SJCRH30 (cell line): ENCODE results near the gene SPPL2C. TPM values are rescaled to one million over a fixed set of nuclear protein-coding genes. Genes with fewer than 3 reads are reported as not detected.
"Not testable (repeated sequence)": the region's sequence is repeated elsewhere in the genome, so short reads cannot be mapped to it uniquely, and the experiment has no call there.

ENCODE experiments used
- DNase-seq, 2 experiments: peaks; one replicate each; pipeline ENCODE4 v3.0.0-alpha.2; 2015 to 2020
- H3K27ac ChIP-seq: fragments of 250-450 bp; sonication (Bioruptor Pico); 2 replicates; pipeline ENCODE4 v1.5.1; 2020; ENCODE audit warnings: mild to moderate bottlenecking, moderate library complexity
- H3K27me3 ChIP-seq: fragments of 250-450 bp; sonication (Bioruptor Pico); 2 replicates; pipeline ENCODE4 v1.5.1; 2020; ENCODE audit warnings: mild to moderate bottlenecking, moderate library complexity
- H3K36me3 ChIP-seq: fragments of 250-450 bp; sonication (Bioruptor Pico); 2 replicates; pipeline ENCODE4 v1.5.1; 2020; ENCODE audit warnings: mild to moderate bottlenecking, moderate library complexity
- H3K4me1 ChIP-seq: fragments of 250-450 bp; sonication (Bioruptor Pico); 2 replicates; pipeline ENCODE4 v1.5.1; 2020; ENCODE audit warnings: mild to moderate bottlenecking, moderate library complexity
- H3K4me3 ChIP-seq: fragments of 250-450 bp; sonication (Bioruptor Pico); 2 replicates; pipeline ENCODE4 v1.5.1; 2020; ENCODE audit warnings: mild to moderate bottlenecking, moderate library complexity
- H3K9me3 ChIP-seq: fragments of 250-450 bp; sonication (Bioruptor Pico); replicated peaks from 2 replicates; pipeline ENCODE4 v1.5.1; 2020; ENCODE audit warnings: mild to moderate bottlenecking, moderate library complexity
- total RNA-seq: library from RNA; depleted of rRNA; stranded (reverse); fragments of >200 nt; shearing (Covaris generic); gene quantifications from 2 replicates; pipeline ENCODE4 v1.2.3, GENCODE V29; 2014

The SPPL2C gene
- total RNA-seq, 1 experiment from 2014 or later, result not detected

- Histone ChIP-seq H3K4me1 (no peaks in the 10 kb centered on the region), H3K4me3 (no peak overlapping the region), H3K36me3 (no peaks in the 10 kb centered on the region), H3K27ac (no peak overlapping the region), H3K9me3 (no peaks in the 10 kb centered on the region), H3K27me3 (peaks cover 8% of the 10 kb centered on the region; the same call in 1 of the 2 replicates)
- DNase-seq, result no peak
Measured at GRCh38 chr17:45851022-45851421, 6.3 kb downstream of the SPPL2C start.

- no peak overlapping the region for H3K27ac ChIP-seq
- no peak overlapping the region for H3K4me3 ChIP-seq
- DNase-seq, result no peak
- no peaks in the 10 kb centered on the region for H3K4me1 ChIP-seq
- no peaks in the 10 kb centered on the region for H3K9me3 ChIP-seq
- H3K36me3 ChIP-seq, result no peaks in the 10 kb centered on the region
- peaks cover 8% of the 10 kb centered on the region; the same call in 1 of the 2 replicates for H3K27me3 ChIP-seq
Measured at GRCh38 chr17:45851464-45851863, 6.8 kb downstream of the SPPL2C start.

GRCh38 chr17:45851873-45852272, 7.2 kb downstream of the SPPL2C start:
- Histone ChIP-seq H3K27me3 (peaks cover 8% of the 10 kb centered on the region; the same call in 1 of the 2 replicates), H3K9me3 (no peaks in the 10 kb centered on the region), H3K27ac (no peak overlapping the region), H3K4me1 (no peaks in the 10 kb centered on the region), H3K36me3 (no peaks in the 10 kb centered on the region), H3K4me3 (no peak overlapping the region)
- DNase-seq, result no peak

- Histone ChIP-seq H3K27ac (no peak overlapping the region), H3K36me3 (no peaks in the 10 kb centered on the region)
- peak; percentile 50 to 79 for DNase-seq
Measured at GRCh38 chr17:45852535-45853297, 8.0 kb downstream of the SPPL2C start.

GRCh38 chr17:45854209-45854608, 9.5 kb downstream of the SPPL2C start:
- peaks cover 4% of the 10 kb centered on the region; the same call in 1 of the 2 replicates for H3K27me3 ChIP-seq
- H3K27ac ChIP-seq, result no peak overlapping the region
- no peaks in the 10 kb centered on the region for H3K4me1 ChIP-seq
- no peak overlapping the region for H3K4me3 ChIP-seq
- no peaks in the 10 kb centered on the region for H3K36me3 ChIP-seq
- H3K9me3 ChIP-seq, result no peaks in the 10 kb centered on the region
- no peak for DNase-seq

More at GRCh38 chr17:45852535-45853297, 8.0 kb downstream of the SPPL2C start:
- Histone ChIP-seq H3K4me3 (no peak overlapping the region), H3K27me3 (peaks cover 8% of the 10 kb centered on the region; the same call in 1 of the 2 replicates), H3K9me3 (no peaks in the 10 kb centered on the region), H3K4me1 (no peaks in the 10 kb centered on the region)

GRCh38 chr17:45855691-45856336, 11.1 kb downstream of the SPPL2C start:
- no peaks in the 10 kb centered on the region for H3K9me3 ChIP-seq
- H3K36me3 ChIP-seq, result no peaks in the 10 kb centered on the region
- no peak overlapping the region for H3K4me3 ChIP-seq
- no peaks in the 10 kb centered on the region for H3K4me1 ChIP-seq
- no peak for DNase-seq
- no peak overlapping the region for H3K27ac ChIP-seq
- peaks cover 4% of the 10 kb centered on the region; the same call in 1 of the 2 replicates for H3K27me3 ChIP-seq

GRCh38 chr17:45857977-45858708, 13.5 kb downstream of the SPPL2C start:
- Histone ChIP-seq H3K27ac (no peak overlapping the region), H3K4me3 (no peak overlapping the region), H3K9me3 (no peaks in the 10 kb centered on the region), H3K4me1 (no peaks in the 10 kb centered on the region), H3K27me3 (no peaks in the 10 kb centered on the region), H3K36me3 (no peaks in the 10 kb centered on the region)
- DNase-seq, result peak in 1 of 2 experiments; percentile 60

DNA sequence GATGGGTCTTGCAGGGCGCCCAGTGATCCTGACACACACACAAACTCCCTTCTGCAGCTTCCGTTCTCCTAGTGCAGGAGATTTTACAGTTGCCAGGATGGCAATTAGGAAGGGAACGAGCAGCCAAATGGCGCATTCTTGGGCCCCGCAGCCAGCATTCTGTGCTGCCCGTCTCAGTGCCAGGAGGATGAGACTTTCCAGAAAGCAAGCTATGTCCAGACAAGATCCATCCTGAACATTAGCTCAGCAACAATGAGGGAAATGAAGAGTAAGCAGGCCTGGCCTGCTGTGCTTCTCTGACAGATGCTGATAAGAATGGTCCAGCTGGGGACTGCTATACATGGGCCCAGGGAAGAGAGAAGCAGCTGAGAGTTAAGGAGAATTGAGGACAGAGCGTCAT, 16.5 kb downstream of the SPPL2C start:
- Histone ChIP-seq H3K4me1 (no peaks in the 10 kb centered on the region), H3K9me3 (no peaks in the 10 kb centered on the region), H3K27ac (no peak overlapping the region), H3K27me3 (0 out of 2 replicates have a peak, but pooled peaks cover 2% of the 10 kb centered on the region), H3K36me3 (no peaks in the 10 kb centered on the region), H3K4me3 (no peak overlapping the region)
- no peak for DNase-seq

DNA sequence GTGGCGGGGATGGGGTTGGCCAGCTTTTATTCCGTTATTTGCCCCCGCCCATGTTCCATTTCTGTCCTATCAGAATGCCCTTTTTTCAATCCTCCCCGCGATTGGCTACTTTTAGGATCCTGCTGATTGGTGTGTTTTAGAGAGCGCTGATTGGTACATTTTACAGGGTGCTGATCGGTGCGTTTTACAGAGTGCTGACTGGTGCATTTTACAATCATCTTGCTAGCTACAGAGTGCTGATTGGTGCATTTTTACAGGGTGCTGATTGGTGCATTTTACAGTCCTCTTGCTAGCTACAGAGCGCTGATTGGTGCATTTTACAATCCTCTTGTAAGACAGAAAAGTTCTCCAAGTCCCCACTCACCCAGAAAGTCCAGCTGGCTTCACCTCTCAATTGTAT, 17.4 kb downstream of the SPPL2C start:
- H3K27me3 ChIP-seq, H3K36me3 ChIP-seq, H3K4me3 ChIP-seq, H3K9me3 ChIP-seq, DNase-seq, H3K4me1 ChIP-seq, H3K27ac ChIP-seq: not testable (repeated sequence)

- H3K27ac ChIP-seq, result no peak overlapping the region
- H3K4me1 ChIP-seq, result no peaks in the 10 kb centered on the region
- H3K36me3 ChIP-seq, result no peaks in the 10 kb centered on the region
- H3K27me3 ChIP-seq, result 0 out of 2 replicates have a peak, but pooled peaks cover 4% of the 10 kb centered on the region
- no peak for DNase-seq
- H3K4me3 ChIP-seq, result no peak overlapping the region
- no peaks in the 10 kb centered on the region for H3K9me3 ChIP-seq
Measured at GRCh38 chr17:45863857-45864654, 19.4 kb downstream of the SPPL2C start.

- H3K4me3 ChIP-seq, result no peak overlapping the region
- 0 out of 2 replicates have a peak, but pooled peaks cover 4% of the 10 kb centered on the region for H3K27me3 ChIP-seq
- no peaks in the 10 kb centered on the region for H3K36me3 ChIP-seq
- no peaks in the 10 kb centered on the region for H3K4me1 ChIP-seq
- H3K9me3 ChIP-seq, result no peaks in the 10 kb centered on the region
- no peak for DNase-seq
- H3K27ac ChIP-seq, result no peak overlapping the region
Measured at GRCh38 chr17:45867171-45867570, 22.5 kb downstream of the SPPL2C start.

GRCh38 chr17:45867702-45868101, 23.0 kb downstream of the SPPL2C start:
- Histone ChIP-seq H3K27ac (no peak overlapping the region), H3K4me3 (no peak overlapping the region), H3K36me3 (no peaks in the 10 kb centered on the region), H3K27me3 (0 out of 2 replicates have a peak, but pooled peaks cover 4% of the 10 kb centered on the region), H3K9me3 (no peaks in the 10 kb centered on the region), H3K4me1 (no peaks in the 10 kb centered on the region)
- peak; percentile 44 to 58 for DNase-seq

GRCh38 chr17:45868276-45868675, 23.6 kb downstream of the SPPL2C start:
- no peak for DNase-seq
- Histone ChIP-seq H3K4me3 (no peak overlapping the region), H3K27me3 (0 out of 2 replicates have a peak, but pooled peaks cover 4% of the 10 kb centered on the region), H3K9me3 (no peaks in the 10 kb centered on the region), H3K36me3 (no peaks in the 10 kb centered on the region), H3K4me1 (no peaks in the 10 kb centered on the region), H3K27ac (no peak overlapping the region)

- H3K9me3 ChIP-seq, result no peaks in the 10 kb centered on the region
- H3K27me3 ChIP-seq, result 0 out of 2 replicates have a peak, but pooled peaks cover 4% of the 10 kb centered on the region
Measured at GRCh38 chr17:45869676-45870341, 25.1 kb downstream of the SPPL2C start.

More at GRCh38 chr17:45869676-45870341, 25.1 kb downstream of the SPPL2C start:
- Histone ChIP-seq H3K27ac (no peak overlapping the region), H3K4me1 (no peaks in the 10 kb centered on the region), H3K36me3 (no peaks in the 10 kb centered on the region), H3K4me3 (no peak overlapping the region)
- DNase-seq, result no peak
